Naive thymus-derived CD4-positive, alpha-beta T cell (primary cell): ENCODE results near the gene MLC1. TPM values are rescaled to one million over a fixed set of nuclear protein-coding genes. Genes with fewer than 3 reads are reported as not detected.

ENCODE experiments used
- ATAC-seq: fragments of 150-1000 bp; cut with Tn5 transposase; 2 replicates; pipeline ENCODE4 v1.10.0; 2021; ENCODE audit warnings: mild to moderate bottlenecking, moderate library complexity
- CTCF ChIA-PET: fragments of 350-600 bp; sonication (Branson Sonifier 250); formaldehyde crosslinking; loops from one replicate; lab custom pipeline; 2021; ENCODE audit warnings: antibody characterized with exemption; lab: Charles Lee
- POLR2A ChIA-PET: fragments of 350-600 bp; sonication (Branson Sonifier 250); formaldehyde crosslinking; loops from one replicate; lab custom pipeline; 2021; ENCODE audit warnings: antibody characterized with exemption, inconsistent platforms; lab: Charles Lee
- DNase-seq, 9 donors: peaks; one replicate each; pipeline versions ENCODE4 v3.0.0 to v3.0.0-alpha.2; 2020 to 2022; ENCODE audit warnings: mixed read lengths in 1 of 9
- H3K27ac ChIP-seq: one replicate; pipeline ENCODE4 v1.7.0; 2013; ENCODE audit warnings: mild to moderate bottlenecking, low read depth, low read length, moderate library complexity
- H3K27me3 ChIP-seq, 2 donors: one replicate each; pipeline ENCODE4 v1.7.0; 2013; ENCODE audit warnings: low read length in 2 of 2, mild to moderate bottlenecking in 2 of 2, moderate library complexity in 2 of 2; ENCODE audit not compliant: control insufficient read depth in 2 of 2, insufficient read depth in 2 of 2
- H3K36me3 ChIP-seq, 3 experiments: 1 replicate in 2 of 3; 2 replicates in 1 of 3; pipeline ENCODE4 v1.7.0; 2013; ENCODE audit warnings: low read length in 3 of 3, mild to moderate bottlenecking in 3 of 3, moderate library complexity in 1 of 3; ENCODE audit not compliant: insufficient read depth in 3 of 3, control insufficient read depth in 2 of 3
- H3K4me1 ChIP-seq, 2 donors: one replicate each; pipeline ENCODE4 v1.7.0; 2013; ENCODE audit warnings: low read length in 2 of 2, mild to moderate bottlenecking in 2 of 2, moderate library complexity in 1 of 2; ENCODE audit not compliant: control insufficient read depth in 2 of 2, insufficient read depth in 2 of 2
- H3K4me3 ChIP-seq: 2 replicates; pipeline ENCODE4 v1.7.0; 2013; ENCODE audit warnings: mild to moderate bottlenecking, low read length
- H3K9me3 ChIP-seq, 3 experiments: 1 replicate in 2 of 3; 2 replicates in 1 of 3; pipeline ENCODE4 v1.7.0; 2013; ENCODE audit warnings: low read length in 3 of 3; ENCODE audit not compliant: control insufficient read depth in 2 of 3
- H3K27ac Mint-ChIP-seq, 9 donors: one replicate each; pipeline ENCODE4 v1.8.0; 2020 to 2022; ENCODE audit warnings: mixed read lengths in 9 of 9, mild to moderate bottlenecking in 8 of 9, moderate library complexity in 5 of 9, inconsistent platforms in 2 of 9
- H3K27me3 Mint-ChIP-seq, 5 donors: one replicate each; pipeline ENCODE4 v1.8.0; 2021 to 2022; ENCODE audit warnings: mixed read lengths in 5 of 5, mild to moderate bottlenecking in 1 of 5
- H3K36me3 Mint-ChIP-seq, 5 donors: one replicate each; pipeline ENCODE4 v1.8.0; 2020 to 2022; ENCODE audit warnings: mixed read lengths in 5 of 5, mild to moderate bottlenecking in 3 of 5, inconsistent platforms in 1 of 5
- H3K4me1 Mint-ChIP-seq, 7 donors: one replicate each; pipeline ENCODE4 v1.8.0; 2020 to 2022; ENCODE audit warnings: mixed read lengths in 7 of 7, mild to moderate bottlenecking in 3 of 7, inconsistent platforms in 1 of 7
- H3K4me3 Mint-ChIP-seq, 10 donors: one replicate each; pipeline ENCODE4 v1.8.0; 2020 to 2022; ENCODE audit warnings: mild to moderate bottlenecking in 10 of 10, mixed read lengths in 10 of 10, moderate library complexity in 6 of 10, inconsistent platforms in 2 of 10
- H3K9me3 Mint-ChIP-seq, 11 donors: one replicate each; pipeline ENCODE4 v1.8.0; 2020 to 2022; ENCODE audit warnings: mixed read lengths in 11 of 11, mild to moderate bottlenecking in 4 of 11, inconsistent platforms in 1 of 11, moderate library complexity in 1 of 11
- intact Hi-C, 2 donors: fragments of 100-400 bp; cut with micrococcal nuclease; formaldehyde crosslinking; loops; one replicate each; pipeline ENCODE4 v1.15.1; 2023
- polyA plus RNA-seq, 2 donors: library from polyadenylated mRNA; unstranded; fragments of 300-500 nt; fragmentation: Illumina TruSeq; gene quantifications; one replicate each; pipeline ENCODE4 v1.2.3, GENCODE V29; 2021
- total RNA-seq, 6 experiments: library from RNA in 5 of 6; stranded (reverse) in 5 of 6; gene quantifications; 1 replicate in 5 of 6; 2 replicates in 1 of 6; pipeline ENCODE4 v1.2.3 and lab custom pipeline; 2021 to 2026

Gene MLC1
- total and polyA plus RNA-seq, 7 experiments from 2014 or later, result 0.08 to 7.2 (median 0.48) TPM; not detected in 2

DNA sequence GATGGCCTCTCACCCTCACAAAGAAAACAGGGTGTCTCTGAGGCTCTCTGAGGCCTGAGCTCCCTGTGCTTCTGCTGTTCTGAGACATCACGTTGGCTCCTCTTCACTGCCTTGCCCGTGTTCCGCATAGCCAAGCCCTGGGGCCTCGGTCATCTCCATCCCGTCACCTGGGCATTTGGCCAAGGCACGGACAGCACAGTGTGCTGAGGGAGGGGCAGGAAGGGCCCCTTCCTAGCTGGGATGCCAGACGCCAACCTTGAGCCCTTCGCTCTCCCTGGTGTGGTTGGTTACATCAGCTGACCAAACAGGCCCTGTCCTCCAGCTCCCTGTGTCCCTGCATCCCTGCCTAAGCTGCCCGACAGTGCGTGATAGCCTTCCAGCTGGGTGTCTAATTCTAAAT lies 30.5 kb upstream of the MLC1 start:
- no peaks in the 10 kb centered on the region for H3K9me3 ChIP-seq
- POLR2A ChIA-PET, result no interaction called here
- ATAC-seq (no peak), DNase-seq (no peak)
- Mint-ChIP-seq H3K9me3 (peaks cover 0 to 2% (median 0%) of the 10 kb centered on the region in 11 donors), H3K27ac (no peak overlapping the region), H3K36me3 (peaks cover 0 to under 1% (median 0%) of the 10 kb centered on the region in 5 donors), H3K4me3 (no peak overlapping the region), H3K4me1 (peaks cover 7 to 19% (median 10%) of the 10 kb centered on the region in 7 donors), H3K27me3 (peaks cover 0 to 23% (median 9%) of the 10 kb centered on the region in 5 donors)
- H3K4me3 ChIP-seq, result no peak overlapping the region
- no peak overlapping the region for H3K27ac ChIP-seq
- H3K36me3 ChIP-seq, result no peaks in the 10 kb centered on the region
- intact Hi-C loops, result no loop called here
- H3K4me1 ChIP-seq, result no peaks in the 10 kb centered on the region
- H3K27me3 ChIP-seq, result no peaks in the 10 kb centered on the region
- CTCF ChIA-PET, result no interaction called here

DNA sequence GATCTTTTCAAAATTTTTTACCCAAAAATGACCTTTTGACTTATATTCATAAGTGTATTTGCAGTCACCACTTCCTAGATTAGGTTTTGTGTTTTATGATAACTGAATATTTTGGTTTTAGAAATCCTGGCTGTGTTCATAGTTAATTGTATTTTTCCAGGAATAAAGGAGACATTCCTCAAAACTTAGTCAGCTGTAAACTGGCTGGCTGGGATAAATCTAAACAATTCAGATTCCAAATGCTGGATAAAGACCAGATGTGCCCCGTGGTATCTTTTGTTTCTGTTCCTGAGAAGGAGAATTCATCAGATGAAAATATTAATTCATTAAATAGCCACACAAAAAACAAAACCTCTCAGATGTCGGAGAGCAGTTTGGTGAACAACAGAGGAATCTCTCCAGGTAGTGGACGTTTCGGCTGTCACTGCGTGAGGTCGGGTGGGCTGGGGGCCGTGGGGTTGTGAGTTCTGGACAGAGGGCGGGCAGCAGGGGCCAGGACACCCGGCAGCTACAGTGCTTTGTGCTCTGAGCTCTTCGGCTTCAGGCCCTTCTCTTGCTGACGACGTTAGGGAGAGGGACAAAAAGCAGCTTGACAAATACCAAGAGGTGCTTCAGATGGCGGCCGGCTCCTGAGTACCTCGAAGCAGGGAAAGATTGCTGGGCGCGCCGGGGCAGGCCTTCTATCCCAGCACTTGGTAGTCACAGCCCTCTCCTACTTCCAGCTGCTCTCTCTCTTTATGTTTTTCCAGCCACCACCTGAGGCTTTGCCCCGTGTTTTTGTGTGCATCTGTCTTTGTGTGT lies 29.2 kb upstream of the MLC1 start:
- Mint-ChIP-seq H3K4me1 (peaks cover 7 to 19% (median 10%) of the 10 kb centered on the region in 7 donors), H3K27ac (no peak overlapping the region), H3K36me3 (no peaks in the 10 kb centered on the region), H3K27me3 (peaks cover 0 to 16% (median 9%) of the 10 kb centered on the region in 5 donors), H3K9me3 (peaks cover 0 to 1% (median 0%) of the 10 kb centered on the region in 11 donors), H3K4me3 (no peak overlapping the region)
- DNase-seq, result no peak
- Histone ChIP-seq H3K27me3 (no peaks in the 10 kb centered on the region), H3K4me3 (no peak overlapping the region), H3K9me3 (no peaks in the 10 kb centered on the region), H3K4me1 (no peaks in the 10 kb centered on the region), H3K27ac (no peak overlapping the region), H3K36me3 (no peaks in the 10 kb centered on the region)
- CTCF ChIA-PET, result no interaction called here
- intact Hi-C loops, result no loop called here
- POLR2A ChIA-PET, result no interaction called here
- no peak for ATAC-seq

DNA sequence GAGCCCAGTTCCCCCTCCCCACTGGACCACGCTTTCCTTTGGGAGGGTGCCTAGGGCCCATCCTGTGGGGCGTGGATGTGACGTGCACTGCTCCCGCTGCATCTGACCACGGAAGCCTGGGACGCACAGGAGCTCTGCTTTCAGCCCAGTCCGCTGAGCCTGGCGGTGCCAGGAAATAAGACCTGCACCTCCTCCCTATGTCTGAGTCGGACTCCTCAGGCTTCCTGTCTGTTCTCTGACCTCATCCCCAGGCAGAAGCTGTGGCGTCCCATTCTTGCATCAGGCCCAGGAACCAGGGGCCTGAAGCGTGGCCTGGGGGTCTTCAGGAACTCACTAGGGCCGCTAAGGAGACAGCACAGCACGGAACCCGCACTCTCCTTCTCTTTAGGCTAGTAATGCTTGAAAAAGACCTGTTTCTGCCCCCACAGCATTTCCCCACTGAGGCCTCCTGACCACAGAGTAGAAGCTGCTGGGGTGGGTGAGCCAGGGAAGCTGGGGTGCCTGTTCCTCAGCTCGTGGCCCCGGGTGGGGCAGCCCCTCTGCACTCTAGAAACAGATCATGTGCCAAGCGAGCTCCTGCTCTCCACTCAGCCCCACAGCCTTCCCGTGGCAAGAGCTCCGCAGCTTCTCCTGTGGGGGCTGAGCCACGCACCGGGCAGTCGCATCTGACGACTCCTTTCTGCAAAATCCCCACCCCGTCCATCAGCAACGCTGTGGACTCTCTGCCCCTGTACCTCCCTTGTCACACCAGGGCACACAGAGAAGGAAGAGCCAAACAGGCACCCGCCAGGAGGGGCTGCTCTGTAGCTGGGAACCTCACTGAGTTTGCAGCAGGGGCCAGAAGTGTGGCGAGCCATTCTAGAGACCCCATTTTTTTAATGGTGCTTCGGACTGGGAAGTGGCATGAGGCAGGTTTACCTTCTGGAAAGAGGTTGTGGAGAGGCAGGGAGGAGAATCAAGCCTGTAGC lies 27.2 kb upstream of the MLC1 start:
- intact Hi-C loops, result no loop called here
- no peaks in the 10 kb centered on the region for H3K27me3 ChIP-seq

DNA sequence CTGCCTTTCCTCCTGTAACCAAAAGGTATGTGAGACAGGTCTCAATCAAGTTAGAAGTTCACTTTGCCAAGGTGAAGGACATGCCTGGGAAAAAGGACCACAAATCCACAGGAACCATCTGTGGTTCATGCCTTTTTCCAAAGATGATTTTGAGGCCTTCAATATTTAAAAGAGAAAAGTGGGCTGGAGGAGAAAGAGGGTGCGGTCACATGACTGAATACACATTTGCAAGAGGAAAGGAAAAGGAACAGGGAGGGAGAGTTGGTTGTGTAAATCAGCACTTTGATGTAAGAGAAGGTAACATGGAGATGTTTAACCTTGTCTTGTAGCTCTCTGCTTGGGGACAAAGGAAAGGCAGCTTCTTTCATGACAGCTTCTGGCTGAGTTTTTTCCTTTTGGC lies 25.8 kb upstream of the MLC1 start:
- DNase-seq (no peak), ATAC-seq (no peak)
- Histone ChIP-seq H3K36me3 (no peaks in the 10 kb centered on the region), H3K27me3 (no peaks in the 10 kb centered on the region), H3K4me1 (no peaks in the 10 kb centered on the region), H3K4me3 (no peak overlapping the region), H3K9me3 (no peaks in the 10 kb centered on the region), H3K27ac (no peak overlapping the region)
- intact Hi-C loops, result no loop called here
- ChIA-PET POLR2A (no interaction called here), CTCF (no interaction called here)
- H3K36me3 Mint-ChIP-seq, result no peaks in the 10 kb centered on the region
- no peak overlapping the region for H3K4me3 Mint-ChIP-seq
- peaks cover 7 to 20% (median 10%) of the 10 kb centered on the region in 7 donors for H3K4me1 Mint-ChIP-seq
- H3K9me3 Mint-ChIP-seq, result no peaks in the 10 kb centered on the region
- peaks cover 0 to 13% (median 6%) of the 10 kb centered on the region in 5 donors for H3K27me3 Mint-ChIP-seq
- no peak overlapping the region for H3K27ac Mint-ChIP-seq

More for the DNA sequence above, 27.2 kb upstream of the MLC1 start:
- ChIA-PET POLR2A (no interaction called here), CTCF (no interaction called here)
- Histone ChIP-seq H3K9me3 (no peaks in the 10 kb centered on the region), H3K4me3 (no peak overlapping the region), H3K27ac (no peak overlapping the region), H3K4me1 (no peaks in the 10 kb centered on the region), H3K36me3 (no peaks in the 10 kb centered on the region)
- H3K27ac Mint-ChIP-seq, result peak overlapping the region in 3 of 9 donors; percentile 10 to 84 (median 74)
- H3K9me3 Mint-ChIP-seq, result no peaks in the 10 kb centered on the region
- peaks cover 7 to 19% (median 10%) of the 10 kb centered on the region in 7 donors for H3K4me1 Mint-ChIP-seq
- DNase-seq (no peak), ATAC-seq (peak; percentile 56)
- H3K36me3 Mint-ChIP-seq, result no peaks in the 10 kb centered on the region
- peaks cover 0 to 13% (median 9%) of the 10 kb centered on the region in 5 donors for H3K27me3 Mint-ChIP-seq
- peak overlapping the region in 3 of 10 donors; percentile 33 to 68 (median 47) for H3K4me3 Mint-ChIP-seq

DNA sequence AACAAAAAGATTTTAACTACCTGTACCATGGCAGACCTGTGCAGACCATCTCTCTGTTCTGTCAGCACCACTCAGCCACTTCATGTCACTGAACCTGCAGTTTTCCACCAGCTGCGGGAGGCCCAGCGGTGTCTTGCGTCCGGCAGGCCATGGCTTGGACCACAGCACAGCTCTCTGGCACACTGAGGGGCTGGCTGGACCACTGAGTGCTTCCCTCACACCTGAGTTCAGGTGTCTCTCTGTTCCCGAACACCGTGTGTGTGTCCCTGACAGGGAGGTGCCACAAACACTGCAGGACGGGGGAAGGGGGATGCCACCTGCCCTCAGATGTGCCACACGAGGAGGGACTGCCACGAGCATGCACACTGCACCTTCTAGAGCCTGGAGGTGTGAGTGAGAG lies 22.3 kb upstream of the MLC1 start:
- H3K4me3 Mint-ChIP-seq, result no peak overlapping the region
- peaks cover 0 to 4% of the 10 kb centered on the region in 2 donors for H3K4me1 ChIP-seq
- ATAC-seq, result no peak
- ChIA-PET CTCF (no interaction called here), POLR2A (no interaction called here)
- H3K27me3 ChIP-seq, result no peaks in the 10 kb centered on the region
- H3K27ac ChIP-seq, result no peak overlapping the region
- intact Hi-C loops, result no loop called here
- no peaks in the 10 kb centered on the region for H3K9me3 Mint-ChIP-seq
- no peaks in the 10 kb centered on the region for H3K36me3 ChIP-seq
- H3K4me1 Mint-ChIP-seq, result peaks cover 8 to 23% (median 12%) of the 10 kb centered on the region in 7 donors
- H3K9me3 ChIP-seq, result no peaks in the 10 kb centered on the region
- H3K36me3 Mint-ChIP-seq, result no peaks in the 10 kb centered on the region
- no peak overlapping the region for H3K27ac Mint-ChIP-seq
- peaks cover 0 to 4% (median 0%) of the 10 kb centered on the region in 5 donors for H3K27me3 Mint-ChIP-seq
- no peak overlapping the region for H3K4me3 ChIP-seq
- DNase-seq, result no peak

DNA sequence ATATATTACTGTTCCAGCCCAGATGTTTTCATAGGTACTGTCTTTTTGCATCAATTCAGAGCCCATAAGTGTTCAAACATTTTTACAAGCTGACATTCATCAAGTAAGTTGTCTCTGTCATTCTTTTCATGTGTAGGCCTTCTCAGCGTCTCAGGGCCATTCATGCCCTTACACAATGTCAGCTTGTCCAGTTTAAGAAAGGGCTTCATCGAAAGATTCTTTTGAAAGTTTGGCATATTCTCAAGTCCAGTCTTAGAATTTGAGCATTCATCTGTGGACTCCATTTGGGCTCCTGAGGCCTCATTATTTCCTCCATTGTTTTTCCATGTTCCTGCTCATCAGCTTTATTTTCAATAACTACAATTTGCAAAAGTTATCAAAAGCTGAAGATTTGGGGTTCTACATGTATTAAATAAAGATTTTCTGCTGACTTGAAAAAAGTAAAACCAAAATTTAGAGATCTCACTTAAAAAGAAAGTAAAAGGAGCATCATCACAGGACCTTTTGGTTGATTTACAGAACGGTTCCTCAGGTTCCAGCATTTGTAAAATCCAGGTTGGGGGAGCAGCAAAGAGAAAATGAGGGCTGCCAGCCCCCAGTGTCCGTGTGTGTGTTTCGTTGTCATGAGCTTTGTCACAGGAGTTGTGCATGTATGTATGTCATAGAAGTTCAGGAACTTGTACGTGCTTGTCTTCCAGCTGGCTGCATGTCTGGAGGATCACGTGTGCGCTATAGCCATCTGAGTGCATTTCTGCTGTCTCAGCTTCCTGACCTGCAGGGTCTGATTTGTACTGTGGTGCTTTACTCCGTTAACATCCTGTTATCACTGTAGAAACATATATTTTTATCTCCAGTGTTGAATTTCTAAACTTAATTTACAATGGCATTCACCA lies 20.2 kb upstream of the MLC1 start:
- intact Hi-C loops, result no loop called here
- no peaks in the 10 kb centered on the region for H3K9me3 Mint-ChIP-seq
- no peak overlapping the region for H3K27ac ChIP-seq
- peaks cover 0 to 4% of the 10 kb centered on the region in 2 donors for H3K4me1 ChIP-seq
- no peaks in the 10 kb centered on the region for H3K9me3 ChIP-seq
- H3K4me1 Mint-ChIP-seq, result peaks cover 4 to 17% (median 6%) of the 10 kb centered on the region in 7 donors
- peak in 2 of 9 donors; percentile 8 to 29 for DNase-seq
- CTCF ChIA-PET, result no interaction called here
- no peak overlapping the region for H3K4me3 ChIP-seq
- H3K36me3 Mint-ChIP-seq, result no peaks in the 10 kb centered on the region
- peak overlapping the region; percentile 54 to 83 (median 64) for H3K4me3 Mint-ChIP-seq
- peak overlapping the region in 5 of 9 donors; percentile 16 to 87 (median 63) for H3K27ac Mint-ChIP-seq
- POLR2A ChIA-PET, result interaction anchor here (1.2 kb wide), 1 partner anchor 12 kb away, joined by 5 read pairs; no protein-coding TSS in a partner anchor
- H3K27me3 ChIP-seq, result no peaks in the 10 kb centered on the region
- peaks cover 0 to 8% (median 0%) of the 10 kb centered on the region in 5 donors for H3K27me3 Mint-ChIP-seq
- no peaks in the 10 kb centered on the region for H3K36me3 ChIP-seq
- peak; percentile 52 for ATAC-seq
